ENCODE measurements around the gene MRPL20. TPM values are rescaled to one million over a fixed set of nuclear protein-coding genes. Genes with fewer than 3 reads are reported as not detected.

The MRPL20 gene
- total and polyA plus RNA-seq, 4 donors: 60.1 to 181 (median 122) TPM

GRCh38 chr1:1428174-1428573 is 21.1 kb upstream of the MRPL20 start:
- H3K27ac ChIP-seq (ENCODE audit: low read depth in 1 of 2, low read length in 1 of 2): no peak overlapping the region
- ATAC-seq (ENCODE audit: insufficient read depth, low FRiP score) (no peak), DNase-seq (no peak)
- H3K9ac ChIP-seq (ENCODE audit: insufficient read depth in 1 of 2, low read length in 2 of 2): no peak overlapping the region
- H3K4me1 ChIP-seq (ENCODE audit: control insufficient read depth in 5 of 5, insufficient read depth in 5 of 5, low read length in 5 of 5): peaks cover 0 to 42% (median 26%) of the 10 kb centered on the region in 5 donors
- no peak for TF ChIP-seq CTCF (IDR thresholded peaks at IDR 0.05; ENCODE audit: control extremely low read depth, extremely low read depth)
- H3K9me3 ChIP-seq (ENCODE audit: control insufficient read depth in 4 of 4, insufficient read depth in 3 of 4, low read length in 3 of 4): no peaks in the 10 kb centered on the region
- 81 to 84% methylated on average over 19 of the region's 19 CpGs for WGBS, 2 donors
- no peaks in the 10 kb centered on the region for H3K27me3 ChIP-seq (ENCODE audit: control insufficient read depth in 3 of 3, insufficient read depth in 3 of 3, low read length in 2 of 3)
- no peaks in the 10 kb centered on the region for H3K36me3 ChIP-seq (ENCODE audit: control insufficient read depth in 4 of 4, insufficient read depth in 4 of 4, low read length in 4 of 4)
- H3K4me3 ChIP-seq: no peak overlapping the region

- Histone ChIP-seq H3K27me3 (ENCODE audit: control insufficient read depth in 3 of 3, insufficient read depth in 3 of 3, low read length in 2 of 3) (no peaks in the 10 kb centered on the region), H3K4me1 (ENCODE audit: control insufficient read depth in 5 of 5, insufficient read depth in 5 of 5, low read length in 5 of 5) (peaks cover 0 to 39% (median 25%) of the 10 kb centered on the region in 5 donors), H3K36me3 (ENCODE audit: control insufficient read depth in 4 of 4, insufficient read depth in 4 of 4, low read length in 4 of 4) (no peaks in the 10 kb centered on the region), H3K27ac (ENCODE audit: low read depth in 1 of 2, low read length in 1 of 2) (no peak overlapping the region), H3K4me3 (no peak overlapping the region), H3K9me3 (ENCODE audit: control insufficient read depth in 4 of 4, insufficient read depth in 3 of 4, low read length in 3 of 4) (no peaks in the 10 kb centered on the region), H3K9ac (ENCODE audit: insufficient read depth in 1 of 2, low read length in 2 of 2) (no peak overlapping the region)
- ATAC-seq (ENCODE audit: insufficient read depth, low FRiP score) (no peak), DNase-seq (no peak)
- no peak for TF ChIP-seq CTCF (IDR thresholded peaks at IDR 0.05; ENCODE audit: control extremely low read depth, extremely low read depth)
- WGBS, 2 donors: 3% methylated on average over 14 of the region's 22 CpGs; no CpG with 5 or more reads in 1 of the 2 donors
These were observed 20.7 kb upstream of the MRPL20 start for GRCh38 chr1:1427820-1428148.

- TF ChIP-seq CTCF (IDR thresholded peaks at IDR 0.05; ENCODE audit: control extremely low read depth, extremely low read depth): no peak
- no peaks in the 10 kb centered on the region for H3K9me3 ChIP-seq (ENCODE audit: control insufficient read depth in 4 of 4, insufficient read depth in 3 of 4, low read length in 3 of 4)
- DNase-seq (peak; percentile 67 to 81 (median 79)), ATAC-seq (ENCODE audit: insufficient read depth, low FRiP score) (no peak)
- H3K27ac ChIP-seq (ENCODE audit: low read depth in 1 of 2, low read length in 1 of 2): no peak overlapping the region
- WGBS, 2 donors: 8 to 13% methylated on average over 48 to 66 of the region's 66 CpGs
- no peaks in the 10 kb centered on the region for H3K36me3 ChIP-seq (ENCODE audit: control insufficient read depth in 4 of 4, insufficient read depth in 4 of 4, low read length in 4 of 4)
- H3K4me1 ChIP-seq (ENCODE audit: control insufficient read depth in 5 of 5, insufficient read depth in 5 of 5, low read length in 5 of 5): peaks cover 0 to 39% (median 19%) of the 10 kb centered on the region in 5 donors
- no peaks in the 10 kb centered on the region for H3K27me3 ChIP-seq (ENCODE audit: control insufficient read depth in 3 of 3, insufficient read depth in 3 of 3, low read length in 2 of 3)
- no peak overlapping the region for H3K9ac ChIP-seq (ENCODE audit: insufficient read depth in 1 of 2, low read length in 2 of 2)
- no peak overlapping the region for H3K4me3 ChIP-seq
These were observed 20.2 kb upstream of the MRPL20 start for GRCh38 chr1:1427106-1427819.

Measured in lung (tissue), 12 donors.